Caco-2 (cell line): ENCODE data around the gene SLC7A14. TPM values are rescaled to one million over a fixed set of nuclear protein-coding genes. Genes with fewer than 3 reads are reported as not detected.

ENCODE experiments used
- BruUV-seq: library from RNA; stranded (reverse); fragments of 400-500 nt; replicated peaks from 2 replicates; lab custom pipeline; 2021; lab: Mats Ljungman, UMichigan
- CTCF ChIA-PET: fragments of 300-600 bp; sonication (Branson Sonifier 250); formaldehyde crosslinking; loops from one replicate; lab custom pipeline; 2022; ENCODE audit warnings: antibody characterized with exemption; lab: Charles Lee
- POLR2A ChIA-PET: fragments of 300-600 bp; sonication (Branson Sonifier 250); formaldehyde crosslinking; loops from one replicate; lab custom pipeline; 2022; ENCODE audit warnings: antibody characterized with exemption; lab: Charles Lee
- DNase-seq, 2 experiments: peaks; one replicate each; pipeline versions ENCODE4 v3.0.0 to v3.0.0-alpha.2; 2020 to 2022
- H3K27me3 ChIP-seq: replicated peaks from 2 replicates; pipeline ENCODE4 v1.6.0; 2011; ENCODE audit warnings: low read length; ENCODE audit not compliant: control insufficient read depth, insufficient read depth
- H3K36me3 ChIP-seq: 2 replicates; pipeline ENCODE4 v1.5.1; 2011; ENCODE audit warnings: low read length; ENCODE audit not compliant: control insufficient read depth, insufficient read depth
- H3K4me1 ChIP-seq: fragments of 250-450 bp; sonication (Bioruptor Pico); 2 replicates; pipeline ENCODE4 v1.5.1; 2020; ENCODE audit warnings: mild to moderate bottlenecking
- H3K4me3 ChIP-seq: 2 replicates; pipeline ENCODE4 v1.5.1; 2011; ENCODE audit warnings: low read depth, mild to moderate bottlenecking, control low read depth, low read length
- H3K9me3 ChIP-seq: fragments of 250-450 bp; sonication (Bioruptor Pico); 2 replicates; pipeline ENCODE4 v1.5.1; 2020; ENCODE audit warnings: mild to moderate bottlenecking, moderate library complexity
- H3K27ac Mint-ChIP-seq: one replicate; pipeline ENCODE4 v1.8.0; 2022; ENCODE audit warnings: mixed read lengths; ENCODE audit not compliant: unreplicated experiment
- H3K27me3 Mint-ChIP-seq: one replicate; pipeline ENCODE4 v1.8.0; 2022; ENCODE audit warnings: mixed read lengths; ENCODE audit not compliant: insufficient read depth, unreplicated experiment
- H3K36me3 Mint-ChIP-seq: one replicate; pipeline ENCODE4 v1.8.0; 2022; ENCODE audit warnings: mild to moderate bottlenecking, mixed read lengths; ENCODE audit not compliant: insufficient read depth, unreplicated experiment
- H3K4me1 Mint-ChIP-seq: one replicate; pipeline ENCODE4 v1.8.0; 2022; ENCODE audit warnings: low read depth, mixed read lengths; ENCODE audit not compliant: unreplicated experiment
- H3K4me3 Mint-ChIP-seq: one replicate; pipeline ENCODE4 v1.8.0; 2022; ENCODE audit warnings: mild to moderate bottlenecking, moderate library complexity, mixed read lengths; ENCODE audit not compliant: unreplicated experiment
- H3K9me3 Mint-ChIP-seq: one replicate; pipeline ENCODE4 v1.8.0; 2022; ENCODE audit warnings: mixed read lengths; ENCODE audit not compliant: unreplicated experiment
- intact Hi-C: fragments of 100-400 bp; cut with micrococcal nuclease; formaldehyde crosslinking; loops from one replicate; pipeline ENCODE4 v1.10.0; 2022; ENCODE audit not compliant: unreplicated experiment
- total RNA-seq: library from RNA; stranded (reverse); gene quantifications from 2 replicates; pipeline ENCODE4 v1.2.3, GENCODE V29; 2022
- TF ChIP-seq, protein P1 (sequence below), 2 experiments: fragments of 200-600 bp in 1 of 2; IDR thresholded peaks; 1 replicate in 1 of 2; 2 replicates in 1 of 2; pipeline versions ENCODE4 v1.5.1 to v1.8.0; 2011 to 2022; ENCODE audit warnings: antibody characterized with exemption in 1 of 2, control low read depth in 1 of 2, inconsistent platforms in 1 of 2, low read depth in 1 of 2, low read length in 1 of 2, mild to moderate bottlenecking in 1 of 2, moderate library complexity in 1 of 2; ENCODE audit not compliant: insufficient read depth in 1 of 2, severe bottlenecking in 1 of 2, unreplicated experiment in 1 of 2

SLC7A14 gene
- total RNA-seq, 1 experiment from 2014 or later, result not detected

DNA sequence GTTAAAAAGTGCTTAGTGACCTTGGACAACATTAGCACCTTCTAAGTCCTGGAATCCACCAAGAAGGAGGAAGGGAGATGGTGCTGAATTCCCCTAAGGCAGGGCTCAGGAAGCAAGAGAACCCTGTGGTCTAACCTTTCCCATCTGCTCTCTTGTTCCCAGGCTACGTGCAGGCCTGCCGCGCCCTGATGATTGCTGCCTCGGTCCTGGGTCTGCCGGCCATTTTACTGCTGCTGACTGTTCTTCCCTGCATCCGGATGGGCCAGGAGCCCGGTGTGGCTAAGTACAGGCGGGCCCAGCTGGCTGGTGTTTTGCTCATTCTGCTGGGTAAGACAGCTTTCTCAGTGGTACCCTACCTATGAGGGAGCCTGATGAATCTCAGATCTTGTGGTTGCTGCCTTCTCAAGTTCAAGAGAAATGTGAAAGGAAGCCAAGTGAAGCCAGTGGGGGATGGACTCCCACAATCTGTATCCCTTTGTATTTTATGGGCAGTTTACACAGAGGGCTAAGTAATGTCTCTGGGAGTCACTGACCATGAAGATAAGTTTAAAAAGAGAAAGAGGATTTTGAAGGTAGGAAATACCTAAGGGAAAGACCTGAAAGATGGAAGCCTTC, 162.8 kb downstream of the SLC7A14 start:
- ChIA-PET CTCF (no interaction called here), POLR2A (no interaction called here)
- no peaks in the 10 kb centered on the region for H3K9me3 ChIP-seq
- Mint-ChIP-seq H3K9me3 (no peaks in the 10 kb centered on the region), H3K4me1 (no peaks in the 10 kb centered on the region), H3K27ac (no peak overlapping the region), H3K4me3 (no peak overlapping the region), H3K27me3 (peaks cover 3% of the 10 kb centered on the region), H3K36me3 (no peaks in the 10 kb centered on the region)
- no peaks in the 10 kb centered on the region for H3K36me3 ChIP-seq
- DNase-seq, result no peak
- TF ChIP-seq, protein P1, sequence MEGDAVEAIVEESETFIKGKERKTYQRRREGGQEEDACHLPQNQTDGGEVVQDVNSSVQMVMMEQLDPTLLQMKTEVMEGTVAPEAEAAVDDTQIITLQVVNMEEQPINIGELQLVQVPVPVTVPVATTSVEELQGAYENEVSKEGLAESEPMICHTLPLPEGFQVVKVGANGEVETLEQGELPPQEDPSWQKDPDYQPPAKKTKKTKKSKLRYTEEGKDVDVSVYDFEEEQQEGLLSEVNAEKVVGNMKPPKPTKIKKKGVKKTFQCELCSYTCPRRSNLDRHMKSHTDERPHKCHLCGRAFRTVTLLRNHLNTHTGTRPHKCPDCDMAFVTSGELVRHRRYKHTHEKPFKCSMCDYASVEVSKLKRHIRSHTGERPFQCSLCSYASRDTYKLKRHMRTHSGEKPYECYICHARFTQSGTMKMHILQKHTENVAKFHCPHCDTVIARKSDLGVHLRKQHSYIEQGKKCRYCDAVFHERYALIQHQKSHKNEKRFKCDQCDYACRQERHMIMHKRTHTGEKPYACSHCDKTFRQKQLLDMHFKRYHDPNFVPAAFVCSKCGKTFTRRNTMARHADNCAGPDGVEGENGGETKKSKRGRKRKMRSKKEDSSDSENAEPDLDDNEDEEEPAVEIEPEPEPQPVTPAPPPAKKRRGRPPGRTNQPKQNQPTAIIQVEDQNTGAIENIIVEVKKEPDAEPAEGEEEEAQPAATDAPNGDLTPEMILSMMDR (IDR thresholded peaks at IDR 0.05; ENCODE audit: insufficient read depth in 1 of 2, low read depth in 1 of 2, low read length in 1 of 2, severe bottlenecking in 1 of 2, unreplicated experiment in 1 of 2), result no peak
- H3K4me3 ChIP-seq, result no peak overlapping the region
- no TSS peak for BruUV-seq
- intact Hi-C loops, result no loop called here
- no peaks in the 10 kb centered on the region for H3K4me1 ChIP-seq
- no peaks in the 10 kb centered on the region; the same call in 1 of the 2 replicates for H3K27me3 ChIP-seq

GRCh38 chr3:170421758-170422157, 164.1 kb downstream of the SLC7A14 start:
- Mint-ChIP-seq H3K36me3 (no peaks in the 10 kb centered on the region), H3K27me3 (peaks cover 3% of the 10 kb centered on the region), H3K4me3 (no peak overlapping the region), H3K27ac (no peak overlapping the region), H3K9me3 (no peaks in the 10 kb centered on the region), H3K4me1 (no peaks in the 10 kb centered on the region)
- no peaks in the 10 kb centered on the region for H3K4me1 ChIP-seq
- H3K36me3 ChIP-seq, result no peaks in the 10 kb centered on the region
- H3K9me3 ChIP-seq, result no peaks in the 10 kb centered on the region
- POLR2A ChIA-PET, result no interaction called here
- H3K27me3 ChIP-seq, result peaks cover 2% of the 10 kb centered on the region; the same call in 1 of the 2 replicates
- H3K4me3 ChIP-seq, result no peak overlapping the region
- TF ChIP-seq, protein P1 (IDR thresholded peaks at IDR 0.05; ENCODE audit: insufficient read depth in 1 of 2, low read depth in 1 of 2, low read length in 1 of 2, severe bottlenecking in 1 of 2, unreplicated experiment in 1 of 2), result no peak
- no peak for DNase-seq
- no TSS peak for BruUV-seq
- CTCF ChIA-PET, result no interaction called here
- intact Hi-C loops, result no loop called here

- no peak overlapping the region for H3K4me3 ChIP-seq
- H3K4me3 Mint-ChIP-seq, result no peak overlapping the region
- H3K9me3 Mint-ChIP-seq, result no peaks in the 10 kb centered on the region
- no peaks in the 10 kb centered on the region for H3K4me1 ChIP-seq
- intact Hi-C loops, result no loop called here
- no peaks in the 10 kb centered on the region for H3K36me3 ChIP-seq
- H3K27ac Mint-ChIP-seq, result no peak overlapping the region
- no peak for DNase-seq
- H3K27me3 ChIP-seq, result peaks cover 2% of the 10 kb centered on the region; the same call in 1 of the 2 replicates
- TF ChIP-seq, protein P1 (IDR thresholded peaks at IDR 0.05; ENCODE audit: insufficient read depth in 1 of 2, low read depth in 1 of 2, low read length in 1 of 2, severe bottlenecking in 1 of 2, unreplicated experiment in 1 of 2), result no peak
- H3K27me3 Mint-ChIP-seq, result peaks cover 3% of the 10 kb centered on the region
- H3K4me1 Mint-ChIP-seq, result no peaks in the 10 kb centered on the region
- CTCF ChIA-PET, result no interaction called here
- no TSS peak for BruUV-seq
- POLR2A ChIA-PET, result no interaction called here
- H3K9me3 ChIP-seq, result no peaks in the 10 kb centered on the region
- H3K36me3 Mint-ChIP-seq, result no peaks in the 10 kb centered on the region
Observed at GRCh38 chr3:170421111-170421641, 164.7 kb downstream of the SLC7A14 start.
